ENCODE measurements around the gene MAPKAPK5.
"Not testable (repeated sequence)": the region's sequence is repeated elsewhere in the genome, so short reads cannot be mapped to it uniquely, and the experiment has no call there.

MAPKAPK5 gene

GRCh38 chr12:111887926-111888745 lies 46.1 kb downstream of the MAPKAPK5 start:
- DNase-seq = no peak

- no peak for DNase-seq
These were observed 51.3 kb downstream of the MAPKAPK5 start for GRCh38 chr12:111893287-111893686.

GRCh38 chr12:111894556-111894955 lies 52.5 kb downstream of the MAPKAPK5 start:
- no peak for DNase-seq

- DNase-seq = no peak
These were observed 59.2 kb downstream of the MAPKAPK5 start for GRCh38 chr12:111901182-111901581.

- DNase-seq = no peak
These were observed 62.5 kb downstream of the MAPKAPK5 start for GRCh38 chr12:111904446-111904975.

- no peak for DNase-seq
These were observed 63.5 kb downstream of the MAPKAPK5 start for GRCh38 chr12:111905502-111905901.

GRCh38 chr12:111907740-111908139 lies 65.7 kb downstream of the MAPKAPK5 start:
- no peak for DNase-seq

GRCh38 chr12:111925171-111925570 lies 83.1 kb downstream of the MAPKAPK5 start:
- no peak for DNase-seq

GRCh38 chr12:111926631-111927030 lies 84.6 kb downstream of the MAPKAPK5 start:
- DNase-seq = no peak

GRCh38 chr12:111927346-111927745 lies 85.3 kb downstream of the MAPKAPK5 start:
- no peak for DNase-seq

GRCh38 chr12:111932241-111932640 lies 90.2 kb downstream of the MAPKAPK5 start:
- no peak for DNase-seq

- no peak for DNase-seq
These were observed 94.8 kb downstream of the MAPKAPK5 start for GRCh38 chr12:111936869-111937268.

- DNase-seq = no peak
These were observed 95.4 kb downstream of the MAPKAPK5 start for GRCh38 chr12:111937429-111937828.

GRCh38 chr12:111942557-111942956 lies 100.5 kb downstream of the MAPKAPK5 start:
- DNase-seq = no peak

- no peak for DNase-seq
These were observed 101.9 kb downstream of the MAPKAPK5 start for GRCh38 chr12:111943929-111944328.

GRCh38 chr12:111950961-111951676 lies 109.1 kb downstream of the MAPKAPK5 start:
- DNase-seq = not testable (repeated sequence)

Data from RPMI8226 (cell line).